ENCODE measurements around the gene GLRX. TPM values are rescaled to one million over a fixed set of nuclear protein-coding genes. Genes with fewer than 3 reads are reported as not detected.
A peak's percentile ranks its signal among the peaks of the same experiment; 100 is the strongest.
"Not testable (repeated sequence)": the region's sequence is repeated elsewhere in the genome, so short reads cannot be mapped to it uniquely, and the experiment has no call there.

The GLRX gene
- total RNA-seq (10 to 100 TPM in 1 of 6 donors, 1 to 10 TPM in 5; 1.7 to 11.2 (median 4.4) TPM), polyA plus RNA-seq (10 to 100 TPM; 15.7 to 20.9 TPM)

- peak within 1 kb of the TSS; percentile 30 to 75 (median 57) for H3K4me3 ChIP-seq
- H3K36me3 ChIP-seq = no peaks in the 10 kb centered on the region
- peak; percentile 82 to 90 (median 84) for ATAC-seq
- 0% methylated on average over 8 of the region's 8 CpGs for WGBS, 2 donors
- no peaks in the 10 kb centered on the region for H3K27me3 ChIP-seq
- peaks cover 8 to 21% (median 9%) of the 10 kb centered on the region in 3 donors for H3K4me1 ChIP-seq
- H3K27ac ChIP-seq = peak within 1 kb of the TSS in 3 of 4 donors; percentile 47 to 80 (median 75)
- H3K9me3 ChIP-seq = no peaks in the 10 kb centered on the region
- no peak for TF ChIP-seq CTCF (IDR thresholded peaks at IDR 0.05)
- intact Hi-C loops (cut with DNase I) = no loop called here
- no peak for FAIRE-seq
- peak in 5 of 6 donors; percentile 51 to 75 (median 60) for DNase-seq
Measured at GRCh38 chr5:95822542-95823181, at the start of gene GLRX. GLRX (minus strand) TSS chr5:95822726; CDS start chr5:95822662, 64 bp downstream.

- Histone ChIP-seq H3K36me3 (no peaks in the 10 kb centered on the region), H3K4me1 (no peaks in the 10 kb centered on the region), H3K9me3 (no peaks in the 10 kb centered on the region), H3K27ac (no peak overlapping the region), H3K4me3 (no peak overlapping the region), H3K27me3 (no peaks in the 10 kb centered on the region)
- WGBS, 2 donors = 95 to 96% methylated on average over 9 of the region's 9 CpGs
- intact Hi-C loops (cut with DNase I) = loop anchor here in 1 of 3 donors (10.0 kb wide), 1 partner anchor 454 kb away; no protein-coding TSS in a partner anchor
- no peak for FAIRE-seq
- DNase-seq = no peak
- TF ChIP-seq CTCF (IDR thresholded peaks at IDR 0.05) = no peak
- no peak for ATAC-seq
Measured at GRCh38 chr5:95871146-95871806, 48.8 kb upstream of the GLRX start.

- Histone ChIP-seq H3K27ac (peak overlapping the region in 2 of 4 donors; percentile 2 to 25), H3K27me3 (no peaks in the 10 kb centered on the region), H3K36me3 (no peaks in the 10 kb centered on the region), H3K4me1 (no peaks in the 10 kb centered on the region), H3K9me3 (no peaks in the 10 kb centered on the region), H3K4me3 (no peak overlapping the region)
- TF ChIP-seq CTCF (IDR thresholded peaks at IDR 0.05) = no peak
- no peak for FAIRE-seq
- 80 to 83% methylated on average over 1 of the region's 1 CpG for WGBS, 2 donors
- intact Hi-C loops (cut with DNase I) = loop anchor here in 1 of 3 donors (10.0 kb wide), 1 partner anchor 455 kb away; no protein-coding TSS in a partner anchor
- no peak for DNase-seq
- ATAC-seq = peak in 3 of 4 donors; percentile 18 to 69 (median 65)
Measured at GRCh38 chr5:95870105-95870672, 47.7 kb upstream of the GLRX start.

- H3K9me3 ChIP-seq, FAIRE-seq, H3K4me3 ChIP-seq, DNase-seq, H3K27ac ChIP-seq, H3K36me3 ChIP-seq, H3K27me3 ChIP-seq, H3K4me1 ChIP-seq: not testable (repeated sequence)
- intact Hi-C loops (cut with DNase I) = loop anchor here in 2 of 3 donors (10.0 kb wide), 1 partner anchor 465 kb away; no protein-coding TSS in a partner anchor
- WGBS, 2 donors = 82 to 89% methylated on average over 3 of the region's 3 CpGs
- ATAC-seq = peak in 1 of 4 donors; percentile 46
Measured at GRCh38 chr5:95869173-95869855, 46.8 kb upstream of the GLRX start.

GRCh38 chr5:95868136-95868535 lies 45.6 kb upstream of the GLRX start:
- intact Hi-C loops (cut with DNase I) = loop anchor here in 2 of 3 donors (10.0 kb wide), 1 partner anchor 467 kb away; no protein-coding TSS in a partner anchor
- Histone ChIP-seq H3K27me3 (no peaks in the 10 kb centered on the region), H3K36me3 (no peaks in the 10 kb centered on the region), H3K9me3 (no peaks in the 10 kb centered on the region), H3K27ac (no peak overlapping the region), H3K4me1 (peaks cover 1 to 7% (median 4%) of the 10 kb centered on the region in 3 donors), H3K4me3 (no peak overlapping the region)
- TF ChIP-seq CTCF (IDR thresholded peaks at IDR 0.05) = no peak
- DNase-seq (no peak), ATAC-seq (no peak), FAIRE-seq (no peak)
- WGBS, 2 donors = 99 to 100% methylated on average over 4 of the region's 4 CpGs

Measured in pancreas (tissue), 10 donors.